ENCODE measurements around the gene ABCF1. TPM values are rescaled to one million over a fixed set of nuclear protein-coding genes. Genes with fewer than 3 reads are reported as not detected.
A peak's percentile ranks its signal among the peaks of the same experiment; 100 is the strongest.

The ABCF1 gene
- total and polyA plus RNA-seq, 2 of the 8 experiments (the other 6 are each of a cell fraction or from before 2014, with no cell fraction given), result 48.8 to 123 TPM

- TF ChIP-seq CHD7 (IDR thresholded peaks at IDR 0.05; ENCODE audit: insufficient replicate concordance, low read length), result no peak
- TF ChIP-seq ATF3 (IDR thresholded peaks at IDR 0.05; ENCODE audit: insufficient read depth, low read depth, low read length), result no peak
- TF ChIP-seq SIX5 (IDR thresholded peaks at IDR 0.05; ENCODE audit: low read depth, low read length), result no peak
- no peak for TF ChIP-seq E2F6 (IDR thresholded peaks at IDR 0.05)
- peak; percentile 81 for TF ChIP-seq POLR2AphosphoS5 (IDR thresholded peaks at IDR 0.05; ENCODE audit: low read depth, low read length)
- peak in 1 of 2 experiments; percentile 59; a peak in 2 of 3 replicates for TF ChIP-seq POLR2A (IDR thresholded peaks at IDR 0.05; ENCODE audit: control extremely low read depth in 1 of 2, low read depth in 2 of 2, low read length in 2 of 2)
- no peak for TF ChIP-seq BRCA1 (IDR thresholded peaks at IDR 0.05; ENCODE audit: low read depth, low read length)
- TF ChIP-seq JUN (IDR thresholded peaks at IDR 0.05; ENCODE audit: low read depth, low read length), result no peak
Observed at GRCh38 chr6:30614044-30614842, 43.0 kb downstream of the ABCF1 start (continued).
